OCI-LY7 (cell line): ENCODE data around the gene LAMA2. TPM values are rescaled to one million over a fixed set of nuclear protein-coding genes. Genes with fewer than 3 reads are reported as not detected.
"Not testable (repeated sequence)": the region's sequence is repeated elsewhere in the genome, so short reads cannot be mapped to it uniquely, and the experiment has no call there.

Source experiments
- BruUV-seq: library from RNA; stranded (reverse); fragments of 400-500 nt; replicated peaks from 2 replicates; lab custom pipeline; 2021; lab: Mats Ljungman, UMichigan
- CTCF ChIA-PET: fragments of 300-600 bp; sonication (Branson Sonifier 250); formaldehyde crosslinking; loops from one replicate; lab custom pipeline; 2022; ENCODE audit warnings: antibody characterized with exemption; ENCODE audit not compliant: unreplicated experiment; lab: Charles Lee
- POLR2A ChIA-PET: fragments of 300-600 bp; sonication (Branson Sonifier 250); formaldehyde crosslinking; loops from one replicate; lab custom pipeline; 2022; ENCODE audit warnings: antibody characterized with exemption; lab: Charles Lee
- DNase-seq: peaks from one replicate; pipeline ENCODE4 v3.0.0-alpha.2; 2015; ENCODE audit warnings: low spot score
- H2AFZ ChIP-seq: fragments of 200-600 bp; sonication (generic), shearing (Covaris generic); 2 replicates; pipeline ENCODE4 v1.6.1; 2014; ENCODE audit warnings: mild to moderate bottlenecking, antibody characterized with exemption, low read length, moderate library complexity
- H3K27ac ChIP-seq: fragments of 200-600 bp; sonication (generic); 2 replicates; pipeline ENCODE4 v1.5.1; 2014; ENCODE audit warnings: mixed run types, low read depth, mild to moderate bottlenecking, moderate library complexity, low read length, inconsistent platforms; ENCODE audit not compliant: poor library complexity, severe bottlenecking
- H3K36me3 ChIP-seq: fragments of 200-600 bp; sonication (generic); 2 replicates; pipeline ENCODE4 v1.6.1; 2014; ENCODE audit warnings: mild to moderate bottlenecking, antibody characterized with exemption, low read length, moderate library complexity, mixed read lengths; ENCODE audit not compliant: insufficient read depth
- H3K4me1 ChIP-seq: fragments of 200-600 bp; sonication (generic); 2 replicates; pipeline ENCODE4 v1.5.1; 2014; ENCODE audit warnings: mild to moderate bottlenecking, low read length; ENCODE audit not compliant: insufficient read depth, poor library complexity, severe bottlenecking
- H3K4me2 ChIP-seq: fragments of 200-600 bp; sonication (generic); 2 replicates; pipeline ENCODE4 v1.6.1; 2014; ENCODE audit warnings: mild to moderate bottlenecking, low read length
- H3K4me3 ChIP-seq: fragments of 200-600 bp; sonication (generic); 2 replicates; pipeline ENCODE4 v1.5.1; 2014; ENCODE audit warnings: mild to moderate bottlenecking, low read depth, low read length; ENCODE audit not compliant: poor library complexity, severe bottlenecking
- H3K79me2 ChIP-seq: fragments of 200-600 bp; sonication (generic); 2 replicates; pipeline ENCODE4 v1.6.1; 2016; ENCODE audit warnings: low read depth, mild to moderate bottlenecking, low read length, moderate library complexity, mixed read lengths; ENCODE audit not compliant: insufficient read depth
- H3K9me2 ChIP-seq: fragments of 200-600 bp; sonication (generic); 2 replicates; pipeline ENCODE4 v1.6.1; 2016; ENCODE audit warnings: mild to moderate bottlenecking, low read length, mixed read lengths; ENCODE audit not compliant: insufficient read depth
- H3K9me3 ChIP-seq: fragments of 200-600 bp; sonication (generic); 2 replicates; pipeline ENCODE4 v1.6.1; 2014; ENCODE audit warnings: mild to moderate bottlenecking, mixed run types, low read length, mixed read lengths
- H4K20me1 ChIP-seq: fragments of 200-600 bp; sonication (generic); 2 replicates; pipeline ENCODE4 v1.6.1; 2014; ENCODE audit warnings: mild to moderate bottlenecking, antibody characterized with exemption, low read length, moderate library complexity, mixed read lengths; ENCODE audit not compliant: insufficient read depth
- CTCF ChIP-seq: fragments of 200-600 bp; sonication (generic); conservative IDR thresholded peaks from 2 replicates; pipeline ENCODE4 v1.5.1; 2014; ENCODE audit warnings: mild to moderate bottlenecking, antibody characterized with exemption, low read length, moderate library complexity, mixed read lengths
- EZH2phosphoT487 ChIP-seq: fragments of 200-600 bp; sonication (generic); IDR thresholded peaks from 2 replicates; pipeline ENCODE4 v1.6.1; 2018; ENCODE audit warnings: low read depth, borderline replicate concordance, mild to moderate bottlenecking, mixed run types, antibody characterized with exemption, low read length, moderate library complexity, mixed read lengths
- intact Hi-C: fragments of 100-400 bp; cut with micrococcal nuclease; formaldehyde crosslinking; loops from one replicate; pipeline ENCODE4 v1.10.0; 2022; ENCODE audit not compliant: unreplicated experiment
- total RNA-seq, 2 experiments: library from RNA; depleted of rRNA in 1 of 2; stranded (reverse); fragments of >200 nt in 1 of 2; shearing (Covaris generic) in 1 of 2; gene quantifications; 2 replicates each; pipeline ENCODE4 v1.2.3, GENCODE V29; 2014 to 2022

The LAMA2 gene
- total RNA-seq, 2 experiments from 2014 or later: not detected

- CTCF ChIA-PET: no interaction called here
- H3K27ac ChIP-seq: no peak overlapping the region
- TF ChIP-seq EZH2phosphoT487: no peak
- TF ChIP-seq CTCF: no peak
Measured at GRCh38 chr6:129047834-129048233, 164.9 kb downstream of the LAMA2 start.

DNA sequence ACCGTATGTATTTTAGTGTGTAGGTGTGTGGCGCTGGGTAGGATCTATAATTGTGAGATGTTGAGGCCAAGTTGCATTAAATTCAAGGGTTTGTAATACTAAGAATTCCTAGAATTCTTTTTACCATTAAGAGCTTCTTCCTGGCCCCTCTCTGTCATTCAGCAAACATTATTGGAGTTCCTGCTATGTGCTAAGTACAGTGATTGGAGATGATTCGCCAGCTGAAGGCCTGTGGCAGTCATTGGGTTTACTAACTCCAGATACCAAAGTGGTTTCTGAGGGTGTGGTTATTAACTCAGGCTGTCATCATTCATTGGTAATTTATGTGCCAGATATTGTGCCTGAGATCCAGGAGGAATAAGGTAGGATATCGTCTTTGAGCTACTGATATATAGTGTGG is 167.1 kb downstream of the LAMA2 start:
- H3K27ac ChIP-seq: no peak overlapping the region
- no peak overlapping the region for H3K4me2 ChIP-seq
- H3K4me3 ChIP-seq: no peak overlapping the region
- ChIA-PET CTCF (no interaction called here), POLR2A (no interaction called here)
- H3K79me2 ChIP-seq: no peaks in the 10 kb centered on the region
- H3K4me1 ChIP-seq: no peaks in the 10 kb centered on the region
- H3K9me3 ChIP-seq: no peaks in the 10 kb centered on the region
- no peak for DNase-seq
- TF ChIP-seq EZH2phosphoT487 (no peak), CTCF (no peak)
- intact Hi-C loops: no loop called here
- no peaks in the 10 kb centered on the region for H3K9me2 ChIP-seq
- no peaks in the 10 kb centered on the region for H3K36me3 ChIP-seq
- no peaks in the 10 kb centered on the region for H4K20me1 ChIP-seq
- H2AFZ ChIP-seq: no peak overlapping the region
- BruUV-seq: no TSS peak

More at GRCh38 chr6:129047834-129048233, 164.9 kb downstream of the LAMA2 start:
- intact Hi-C loops: no loop called here
- no peaks in the 10 kb centered on the region for H3K36me3 ChIP-seq
- POLR2A ChIA-PET: no interaction called here
- no peak overlapping the region for H2AFZ ChIP-seq
- H3K4me2 ChIP-seq: no peak overlapping the region
- H3K9me3 ChIP-seq: no peaks in the 10 kb centered on the region
- no TSS peak for BruUV-seq
- no peak for DNase-seq
- no peaks in the 10 kb centered on the region for H3K79me2 ChIP-seq
- no peaks in the 10 kb centered on the region for H3K9me2 ChIP-seq
- no peak overlapping the region for H3K4me3 ChIP-seq
- H3K4me1 ChIP-seq: no peaks in the 10 kb centered on the region
- H4K20me1 ChIP-seq: no peaks in the 10 kb centered on the region

DNA sequence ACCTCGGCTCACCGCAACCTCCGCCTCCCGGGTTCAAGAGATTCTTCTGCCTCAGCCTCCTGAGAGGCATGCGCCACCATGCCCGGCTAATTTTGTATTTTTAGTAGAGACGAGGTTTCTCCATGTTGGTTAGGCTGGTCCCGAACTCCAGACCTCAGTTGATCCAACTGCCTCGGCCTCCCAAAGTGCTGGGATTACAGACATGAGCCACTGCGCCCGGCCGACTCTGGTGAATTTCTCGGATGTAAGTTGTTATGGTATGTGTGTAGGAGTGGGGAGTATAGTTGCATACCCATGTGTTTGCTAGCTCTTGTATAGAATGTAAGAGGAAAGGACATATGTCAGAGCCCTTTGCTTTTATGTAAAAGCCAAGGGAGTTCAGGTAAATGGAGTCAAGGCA is 170.2 kb downstream of the LAMA2 start:
- H3K9me2 ChIP-seq, H3K79me2 ChIP-seq, DNase-seq, CTCF ChIA-PET, POLR2A ChIA-PET, H3K4me1 ChIP-seq, H3K4me3 ChIP-seq, intact Hi-C loops, H3K36me3 ChIP-seq, H3K9me3 ChIP-seq, H4K20me1 ChIP-seq, H3K27ac ChIP-seq, H2AFZ ChIP-seq, H3K4me2 ChIP-seq, BruUV-seq: not testable (repeated sequence)
